NCI-H748 treated with DMSO at 0.1 percent for 48 hours (cell line): Measurements from ENCODE around the gene RALA.
"Not testable (repeated sequence)": the region's sequence is repeated elsewhere in the genome, so short reads cannot be mapped to it uniquely, and the experiment has no call there.

Source experiments
- DNase-seq: peaks from one replicate; lab custom pipeline; 2025; lab: John Stamatoyannopoulos, UW

The RALA gene

DNA sequence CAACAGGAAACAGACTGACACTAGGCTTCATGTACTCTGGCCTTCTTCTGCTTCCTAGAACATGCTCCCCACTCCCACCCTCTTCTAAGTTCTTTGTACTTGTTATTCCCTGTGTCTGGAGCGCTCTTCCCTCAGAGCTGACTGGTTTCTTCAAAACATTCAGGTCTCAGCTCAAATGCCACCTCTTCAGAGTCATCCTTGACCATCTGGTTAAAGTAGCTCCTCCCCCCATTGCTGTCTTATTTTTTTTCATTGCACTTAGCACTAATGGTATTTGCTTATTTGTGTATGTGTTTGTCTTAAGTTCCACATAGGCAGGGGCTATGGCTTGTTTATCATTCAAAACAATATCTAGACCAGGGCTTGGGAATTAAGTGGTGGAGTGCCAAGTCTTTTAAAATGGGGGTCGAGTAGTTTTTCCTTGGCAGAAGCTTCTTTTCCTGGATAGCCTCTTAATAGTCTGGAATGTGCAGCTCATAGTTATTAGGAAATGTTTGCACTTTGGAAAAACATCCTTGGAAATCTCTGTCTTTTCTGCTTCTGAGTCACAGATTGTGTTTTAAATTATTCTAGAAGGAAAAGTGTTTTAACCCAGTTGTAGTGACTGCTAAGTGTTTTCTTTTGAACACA is 60.0 kb downstream of the RALA start:
- DNase-seq = no peak

DNA sequence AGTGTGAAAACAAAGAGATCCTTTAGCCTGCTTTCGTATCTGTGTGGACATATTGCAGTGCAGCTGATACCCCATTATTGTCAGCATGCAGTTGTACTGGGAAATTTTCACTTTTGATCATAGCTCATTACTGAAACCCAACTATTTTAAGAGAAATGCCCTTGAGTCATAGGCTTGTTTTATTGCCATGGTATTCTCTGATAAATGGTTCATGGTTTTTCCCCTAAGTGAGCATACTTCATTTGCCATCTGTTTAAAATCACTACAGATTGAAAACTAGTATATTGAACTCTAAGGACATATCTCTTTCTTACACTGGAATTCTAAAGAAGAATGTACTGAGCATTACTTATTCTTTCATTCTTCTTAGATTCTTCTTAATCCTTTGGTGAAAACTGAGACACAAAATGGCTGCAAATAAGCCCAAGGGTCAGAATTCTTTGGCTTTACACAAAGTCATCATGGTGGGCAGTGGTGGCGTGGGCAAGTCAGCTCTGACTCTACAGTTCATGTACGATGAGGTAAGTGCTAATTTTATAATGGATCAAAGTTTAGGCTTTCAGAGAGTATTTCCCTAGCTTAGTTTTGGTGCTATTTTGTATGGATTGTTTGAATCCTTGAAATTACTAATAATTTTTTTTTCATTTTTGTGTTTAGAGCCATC is 63.0 kb downstream of the RALA start:
- DNase-seq = no peak

DNA sequence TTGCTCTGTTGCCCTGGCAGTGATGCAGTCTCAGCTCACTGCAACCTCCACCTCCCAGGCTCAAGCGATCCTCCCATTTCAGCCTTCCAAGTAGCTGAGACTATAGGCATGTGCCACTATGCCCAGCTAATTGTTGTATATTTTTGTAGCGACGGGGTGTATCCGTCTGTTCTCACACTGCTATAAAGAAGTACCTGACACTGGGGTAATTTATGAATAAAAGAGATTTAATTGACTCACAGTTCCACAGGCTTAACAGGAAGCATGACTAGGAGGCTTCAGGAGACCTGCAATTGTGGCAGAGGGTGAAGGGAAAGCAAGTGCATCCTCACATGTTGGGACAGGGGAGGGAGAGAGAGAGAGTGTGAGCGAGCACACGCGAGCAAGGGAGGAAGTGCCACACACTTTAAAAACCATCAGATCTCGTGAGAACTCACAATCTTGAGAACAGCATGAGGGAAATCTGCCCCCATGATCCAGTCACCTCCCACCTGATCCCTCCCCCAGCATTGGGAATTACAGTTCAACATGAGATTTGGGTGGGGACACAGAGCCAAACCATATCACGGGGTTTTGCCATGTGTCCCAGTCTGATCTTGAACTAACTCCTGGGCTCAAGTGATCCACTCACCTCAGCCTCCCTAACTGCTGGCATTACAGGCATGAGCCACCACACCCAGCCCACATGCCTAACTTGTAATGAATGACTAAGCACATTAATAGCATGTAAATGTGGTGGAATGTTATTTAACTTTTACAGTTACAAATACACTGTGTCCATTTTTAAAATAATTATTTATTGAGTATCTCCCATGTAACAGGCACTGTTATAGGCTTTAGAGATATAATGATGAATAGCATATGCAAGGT is 65.5 kb downstream of the RALA start:
- DNase-seq = no peak

DNA sequence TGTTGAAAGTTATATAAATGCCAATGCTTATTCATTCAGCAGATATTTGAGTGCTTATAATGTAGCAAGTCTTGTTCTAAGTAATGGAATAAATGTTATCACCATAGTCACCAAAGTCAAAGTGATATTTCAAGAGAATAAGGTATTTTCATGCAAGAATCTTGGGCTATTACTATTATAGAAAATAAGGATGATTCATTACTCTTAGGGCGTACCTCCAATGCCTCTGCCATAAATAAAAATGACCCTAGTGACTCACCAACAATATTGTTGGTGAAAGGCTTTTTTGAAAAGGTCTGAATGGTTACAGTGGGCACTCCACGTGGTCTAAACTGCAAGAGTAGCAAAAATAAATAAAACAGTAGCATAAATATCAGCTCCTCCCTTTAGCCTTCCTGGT is 68.4 kb downstream of the RALA start:
- DNase-seq = no peak

DNA sequence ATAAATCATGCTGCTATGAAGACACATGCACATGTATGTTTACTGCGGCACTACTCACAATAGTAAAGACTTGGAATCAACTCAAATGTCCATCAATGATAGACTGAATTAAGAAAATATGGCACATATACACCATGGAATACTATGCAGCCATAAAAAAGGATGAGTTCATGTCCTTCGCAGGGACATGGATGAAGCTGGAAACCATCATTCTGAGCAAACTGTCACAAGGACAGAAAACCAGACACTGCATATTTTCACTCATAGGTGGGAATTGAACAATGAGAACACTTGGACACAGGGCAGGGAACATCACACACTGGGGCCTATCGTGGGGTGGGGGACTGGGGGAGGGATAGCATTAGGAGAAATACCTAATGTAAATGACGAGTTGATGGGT is 69.7 kb downstream of the RALA start:
- DNase-seq = not testable (repeated sequence)

GRCh38 chr7:39693812-39694211 is 70.4 kb downstream of the RALA start:
- DNase-seq = no peak

- no peak for DNase-seq
Measured at GRCh38 chr7:39695852-39696586, 72.6 kb downstream of the RALA start.

- DNase-seq = no peak
Measured at GRCh38 chr7:39696631-39697030, 73.3 kb downstream of the RALA start.

GRCh38 chr7:39697483-39697882 is 74.1 kb downstream of the RALA start:
- no peak for DNase-seq

DNA sequence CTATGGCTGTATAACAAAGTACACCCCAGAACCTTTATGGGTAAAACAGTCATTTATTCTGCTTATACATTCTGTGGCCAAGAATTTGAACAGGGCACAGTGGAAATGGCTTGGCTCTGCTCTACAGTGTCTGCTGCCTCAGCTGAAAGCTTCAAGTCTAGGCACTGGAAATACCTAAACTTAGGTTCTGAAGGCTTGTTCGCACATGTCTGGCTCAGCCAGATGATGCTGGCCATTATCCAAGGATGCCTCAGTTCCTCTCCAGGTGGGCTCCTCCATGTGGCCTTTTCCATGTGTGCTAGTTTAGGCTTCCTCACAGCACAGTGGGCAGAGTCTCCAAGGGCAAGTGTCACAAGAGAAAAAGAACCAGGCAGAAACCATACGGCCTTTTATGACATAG is 76.8 kb downstream of the RALA start:
- no peak for DNase-seq

GRCh38 chr7:39700932-39701331 is 77.6 kb downstream of the RALA start:
- DNase-seq = no peak

DNA sequence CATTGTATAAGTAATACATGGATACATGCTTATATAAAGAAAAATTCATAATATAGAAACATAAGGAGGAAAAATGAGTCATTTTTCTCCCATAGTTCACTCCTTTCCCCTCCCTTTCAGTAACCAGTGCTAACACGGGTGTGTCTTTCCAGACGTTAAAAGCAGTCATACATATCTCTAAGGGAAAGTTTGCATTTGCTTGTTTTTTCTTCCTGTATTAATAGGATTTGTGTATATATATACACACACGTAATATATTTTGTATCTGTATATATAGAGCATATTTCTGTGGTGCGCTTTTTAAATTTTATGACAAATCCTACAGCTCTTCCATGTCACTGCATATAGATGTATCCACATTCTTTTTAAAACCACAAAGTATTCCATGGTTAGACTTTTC is 78.8 kb downstream of the RALA start:
- no peak for DNase-seq

DNA sequence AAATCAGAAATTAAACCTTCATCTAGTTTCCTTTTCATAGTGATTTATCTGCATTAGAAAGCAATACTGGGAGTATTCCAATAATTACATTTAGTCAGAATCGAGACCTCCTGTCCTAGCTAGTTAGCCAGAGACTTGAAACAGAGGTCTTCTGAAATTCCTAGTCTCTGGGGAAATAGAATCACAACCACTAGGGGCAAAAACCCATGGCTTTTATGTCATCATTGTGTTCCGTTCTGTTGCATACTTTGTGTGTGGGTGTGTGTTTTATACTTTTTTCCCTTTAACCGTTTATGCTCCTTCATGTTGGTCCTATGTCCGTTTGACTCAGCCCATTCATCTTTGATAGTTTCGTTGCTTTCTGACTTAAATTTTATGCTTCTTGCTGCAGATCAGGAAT is 79.8 kb downstream of the RALA start:
- no peak for DNase-seq

DNA sequence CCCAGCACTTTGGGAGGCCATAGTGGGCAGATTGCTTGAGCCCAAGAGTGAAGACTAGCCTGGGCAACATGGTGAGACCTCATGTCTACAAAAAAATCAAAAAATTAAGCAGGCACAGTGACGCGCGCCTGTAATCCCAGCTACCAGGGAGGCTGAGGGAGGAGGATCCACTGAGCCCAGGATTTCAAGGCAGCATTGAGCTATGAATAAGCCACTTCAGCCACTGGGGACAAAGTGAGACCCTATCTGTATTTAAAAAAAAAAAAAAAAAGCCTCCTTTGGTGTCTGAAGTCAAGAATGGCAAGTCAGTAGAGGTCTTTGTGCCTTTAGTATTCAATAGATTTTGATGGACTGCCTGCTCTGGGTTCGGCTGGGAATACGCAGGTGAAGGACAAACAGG is 85.7 kb downstream of the RALA start:
- no peak for DNase-seq

DNA sequence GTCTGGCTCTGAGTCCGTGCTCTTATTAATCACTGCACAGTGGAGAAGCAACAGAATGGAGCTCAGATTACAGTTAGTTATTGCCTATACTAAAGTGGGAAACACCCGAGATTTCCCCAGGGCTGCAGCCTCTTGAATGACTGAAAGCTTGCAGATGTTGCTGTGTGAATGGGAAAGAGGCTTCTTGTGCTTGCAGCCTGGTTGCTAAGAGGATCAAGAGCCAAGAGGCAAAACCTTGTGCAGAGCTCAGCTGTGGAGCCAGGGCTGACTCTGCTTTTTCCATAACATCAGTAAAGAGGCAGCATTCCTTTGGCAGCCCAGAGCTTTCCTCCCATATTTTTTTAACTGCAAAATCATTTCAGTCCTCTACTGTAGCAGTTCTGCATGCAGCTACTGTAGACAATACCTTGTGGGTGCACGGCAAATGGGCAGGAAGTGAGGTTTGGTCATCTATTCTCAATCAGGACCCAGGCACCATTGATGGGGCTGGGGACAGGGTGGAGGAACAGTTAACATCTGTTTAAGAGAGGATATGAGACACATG is 86.5 kb downstream of the RALA start:
- DNase-seq = no peak

DNA sequence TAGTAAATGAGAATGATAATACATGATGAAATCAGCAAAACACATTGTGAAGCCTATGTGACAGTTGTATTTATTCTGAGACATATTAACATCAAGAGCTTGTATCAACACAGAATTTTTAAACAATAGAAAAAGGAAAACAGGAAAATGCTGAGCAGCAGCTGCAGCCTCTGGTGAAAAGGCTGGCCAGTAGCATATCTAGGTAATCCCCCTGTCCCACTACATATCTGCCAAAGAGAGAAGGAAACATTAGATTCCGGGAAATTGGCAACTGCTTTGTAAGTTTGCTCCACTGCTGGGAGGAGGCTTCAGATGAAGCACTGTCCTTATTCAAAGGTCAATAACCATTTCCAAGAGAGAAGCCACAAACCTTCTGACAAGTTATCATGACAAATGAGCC is 89.4 kb downstream of the RALA start:
- DNase-seq = no peak

GRCh38 chr7:39714447-39715091 is 91.2 kb downstream of the RALA start:
- DNase-seq = no peak

DNA sequence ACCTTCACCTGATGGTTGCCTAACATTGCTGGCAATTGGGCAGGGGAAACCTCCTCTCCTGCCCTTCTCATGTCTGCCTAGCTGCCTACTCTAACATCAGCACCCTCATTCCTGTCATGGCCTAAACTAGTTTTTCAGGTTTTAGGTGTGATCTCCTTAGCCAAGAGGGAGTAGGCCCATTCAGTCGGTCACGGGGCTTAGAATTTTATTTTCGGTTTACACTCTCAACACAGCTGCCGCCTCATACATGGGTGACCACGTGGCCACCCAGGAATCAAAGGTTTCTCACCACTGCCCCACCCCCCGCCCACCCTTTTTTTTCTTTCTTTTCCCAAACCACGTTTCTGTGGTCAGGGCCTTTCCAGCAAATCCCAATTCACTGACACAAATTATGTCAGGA is 97.2 kb downstream of the RALA start:
- peak; percentile 82 for DNase-seq

DNA sequence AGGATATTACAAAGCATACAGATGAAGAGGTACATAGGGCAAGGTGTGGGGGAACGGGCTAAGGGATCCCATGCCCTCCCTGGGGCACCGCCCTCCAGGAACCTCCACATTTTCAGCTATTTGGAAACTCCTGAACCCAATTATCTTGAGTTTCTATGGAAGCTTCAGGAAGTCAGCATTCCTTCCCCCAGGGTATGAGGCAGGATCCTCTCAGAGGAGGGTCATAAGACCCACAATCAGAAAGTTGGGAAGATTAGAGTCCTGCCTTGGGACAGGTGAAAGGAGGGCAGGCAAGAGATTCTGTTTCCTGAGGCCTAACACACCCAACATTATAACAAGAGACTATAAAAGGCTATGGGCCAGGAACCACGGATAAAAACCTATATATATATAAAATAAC is 98.0 kb downstream of the RALA start:
- DNase-seq = no peak

DNA sequence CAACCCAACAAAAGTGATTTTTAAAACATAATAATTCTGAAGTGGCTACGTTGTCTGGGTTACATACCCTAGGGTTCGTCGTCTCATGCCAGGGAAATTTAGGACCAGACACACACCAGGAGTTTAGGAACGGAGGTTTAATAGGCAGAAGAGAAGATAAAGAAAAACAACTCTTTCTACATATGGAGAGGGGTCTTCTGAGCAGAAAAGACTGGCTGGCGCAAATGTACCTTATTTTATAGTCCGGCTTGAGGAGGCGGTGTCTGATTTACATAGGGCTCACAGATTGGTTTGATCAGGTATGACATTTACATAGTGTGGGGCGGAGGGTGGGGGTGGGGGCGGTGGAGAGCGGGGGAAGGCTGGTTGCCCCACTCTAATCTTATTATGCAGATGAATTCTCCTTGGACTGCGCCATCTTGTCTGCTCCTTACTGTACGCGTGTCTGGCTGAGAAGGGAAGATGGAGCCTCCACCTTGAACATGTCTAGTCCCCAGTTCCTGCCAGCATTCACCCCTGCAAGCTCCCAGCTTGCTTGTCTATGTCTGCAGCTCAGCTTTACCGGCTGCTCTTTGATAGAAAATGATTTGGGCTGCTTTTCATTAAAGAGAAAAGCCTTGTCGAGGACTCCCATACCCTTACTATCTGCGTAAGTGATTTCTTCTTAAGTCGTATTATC is 98.7 kb downstream of the RALA start:
- no peak for DNase-seq
